LNCaP clone FGC (cell line): ENCODE results near the gene FRMD4A.
"Not testable (repeated sequence)": the region's sequence is repeated elsewhere in the genome, so short reads cannot be mapped to it uniquely, and the experiment has no call there.

Experiments
- DNase-seq: peaks from one replicate; pipeline ENCODE4 v3.0.0-alpha.2; 2011; ENCODE audit warnings: low read depth
- H3K4me3 ChIP-seq: 2 replicates; pipeline ENCODE4 v1.5.1; 2011; ENCODE audit warnings: mild to moderate bottlenecking, low read depth, low read length, control low read depth
- CTCF ChIP-seq: IDR thresholded peaks from 2 replicates; pipeline ENCODE4 v1.5.1; 2012; ENCODE audit warnings: mild to moderate bottlenecking; ENCODE audit not compliant: control insufficient read depth, insufficient read depth; ENCODE audit errors: extremely low read depth

The FRMD4A gene

GRCh38 chr10:14056610-14057332 lies 274.0 kb downstream of the FRMD4A start:
- TF ChIP-seq CTCF: no peak
- H3K4me3 ChIP-seq: no peak overlapping the region
- DNase-seq: no peak

- H3K4me3 ChIP-seq: no peak overlapping the region
- no peak for TF ChIP-seq CTCF
- no peak for DNase-seq
Observed at GRCh38 chr10:14052931-14053330, 277.8 kb downstream of the FRMD4A start.

GRCh38 chr10:14050598-14050997 lies 280.1 kb downstream of the FRMD4A start:
- no peak for DNase-seq
- no peak for TF ChIP-seq CTCF
- H3K4me3 ChIP-seq: no peak overlapping the region

- TF ChIP-seq CTCF: no peak
- no peak for DNase-seq
- no peak overlapping the region for H3K4me3 ChIP-seq
Observed at GRCh38 chr10:14048930-14049613, 281.7 kb downstream of the FRMD4A start.

GRCh38 chr10:14047431-14047830 lies 283.3 kb downstream of the FRMD4A start:
- TF ChIP-seq CTCF: no peak
- no peak for DNase-seq
- H3K4me3 ChIP-seq: no peak overlapping the region

- H3K4me3 ChIP-seq: not testable (repeated sequence)
- DNase-seq: peak; percentile 50
Observed at GRCh38 chr10:14042051-14042450, 288.7 kb downstream of the FRMD4A start.

GRCh38 chr10:14040787-14041631 lies 289.7 kb downstream of the FRMD4A start:
- DNase-seq: no peak
- no peak for TF ChIP-seq CTCF
- H3K4me3 ChIP-seq: no peak overlapping the region
